Erythroblast (primary cell): ENCODE results near the gene RELT.

ENCODE experiments used
- GATA1 ChIP-seq: IDR thresholded peaks from 2 replicates; pipeline ENCODE4 v1.6.1; 2011; ENCODE audit warnings: low read depth, mild to moderate bottlenecking, control low read depth, low read length, moderate library complexity
- POLR2A ChIP-seq: IDR thresholded peaks from 2 replicates; pipeline ENCODE4 v1.6.1; 2011; ENCODE audit warnings: mild to moderate bottlenecking, low read length

DNA sequence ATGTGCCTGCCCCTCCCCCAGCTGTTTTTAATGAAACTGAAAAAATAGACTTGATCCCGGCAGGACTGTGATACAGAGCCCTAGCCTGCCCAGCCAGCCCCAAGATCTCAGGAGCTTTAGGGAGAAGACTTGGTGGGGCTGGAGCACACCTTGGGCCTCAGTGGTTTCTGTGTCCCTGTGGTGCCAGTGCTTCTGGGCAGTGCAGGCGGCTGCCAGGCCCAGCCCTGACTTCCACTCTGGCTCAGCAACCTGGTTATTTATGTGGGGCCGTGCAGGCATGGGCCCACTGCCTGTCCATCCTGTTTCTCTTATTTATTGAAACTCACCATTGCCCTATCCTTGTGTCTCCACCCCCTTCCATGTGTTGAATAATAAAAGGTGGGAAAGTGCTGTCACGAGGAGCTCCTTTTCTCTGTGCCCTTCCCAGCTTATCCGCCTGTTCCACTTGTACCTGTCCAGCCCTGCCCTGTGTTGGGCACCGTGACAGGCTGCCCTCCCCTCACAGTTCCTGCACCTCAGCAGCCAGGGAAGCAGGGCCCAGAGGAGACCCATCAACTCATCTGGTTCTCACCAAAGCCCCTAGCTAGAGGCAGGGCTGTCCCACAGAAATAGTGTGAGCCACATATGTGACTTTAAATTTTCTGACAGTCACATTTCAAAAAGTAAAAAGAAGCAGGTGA lies 20.2 kb downstream of the RELT start:
- TF ChIP-seq POLR2A = no peak
- no peak for TF ChIP-seq GATA1
